GM21528 (cell line): ENCODE results near the gene ADH1B.
A peak's percentile ranks its signal among the peaks of the same experiment; 100 is the strongest.
"Not testable (repeated sequence)": the region's sequence is repeated elsewhere in the genome, so short reads cannot be mapped to it uniquely, and the experiment has no call there.

Experiments
- ATAC-seq: cut with Tn5 transposase; IDR thresholded peaks from one replicate; pipeline ENCODE4 v1.9.1; 2021; ENCODE audit warnings: mild to moderate bottlenecking, moderate library complexity; ENCODE audit not compliant: unreplicated experiment, low FRiP score

The ADH1B gene

DNA sequence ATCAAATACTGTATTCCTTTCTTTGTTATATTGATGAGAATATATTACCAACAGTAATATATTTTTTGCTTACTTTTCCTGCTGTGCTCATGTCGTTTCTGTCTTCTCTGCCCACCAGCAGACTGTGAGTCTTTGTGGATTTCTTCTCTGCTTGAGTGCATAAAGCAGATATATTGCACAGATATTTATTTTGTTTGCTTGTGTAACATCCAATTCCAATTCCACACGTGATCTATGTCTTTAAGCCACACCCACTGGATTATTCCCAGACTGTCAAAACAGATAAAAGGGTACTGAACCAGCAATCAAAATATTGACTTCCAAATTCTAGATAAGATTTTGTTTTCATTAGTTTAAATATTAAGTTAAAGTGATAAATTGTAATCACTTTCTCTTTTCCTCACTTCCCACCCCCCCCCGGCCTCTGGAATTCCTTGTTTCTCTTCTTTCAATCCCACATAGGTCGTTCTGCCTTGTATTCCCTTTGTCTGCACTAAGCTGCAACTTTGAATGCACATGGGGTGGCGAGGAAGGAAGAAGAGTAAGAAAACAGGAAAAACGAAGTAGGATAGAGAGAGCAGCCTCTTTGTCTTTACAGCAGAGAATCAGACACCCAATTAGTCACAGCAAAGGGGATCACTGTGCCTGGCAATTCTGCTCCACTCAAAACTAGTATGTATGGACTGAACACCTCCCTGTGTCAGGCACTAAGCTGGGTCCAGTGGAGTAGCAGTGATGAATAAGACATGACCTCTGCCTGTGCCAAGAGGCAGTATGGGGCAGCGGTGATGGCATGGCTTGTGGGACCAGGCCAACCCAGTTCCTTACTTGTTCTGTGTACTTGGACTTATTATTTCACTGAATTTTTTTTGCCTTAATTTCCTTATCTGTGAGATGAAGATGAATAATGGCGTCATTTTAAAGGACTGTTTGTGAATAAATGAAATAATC lies at the start of gene ADH1B:
Gene ADH1B (minus strand): TSS at position 161 of the 951 bp plus-strand sequence. CDS start 70 bp downstream, at position 91.
- no peak for ATAC-seq

GRCh38 chr4:99367817-99368216 lies 46.6 kb upstream of the ADH1B start:
- not testable (repeated sequence) for ATAC-seq

DNA sequence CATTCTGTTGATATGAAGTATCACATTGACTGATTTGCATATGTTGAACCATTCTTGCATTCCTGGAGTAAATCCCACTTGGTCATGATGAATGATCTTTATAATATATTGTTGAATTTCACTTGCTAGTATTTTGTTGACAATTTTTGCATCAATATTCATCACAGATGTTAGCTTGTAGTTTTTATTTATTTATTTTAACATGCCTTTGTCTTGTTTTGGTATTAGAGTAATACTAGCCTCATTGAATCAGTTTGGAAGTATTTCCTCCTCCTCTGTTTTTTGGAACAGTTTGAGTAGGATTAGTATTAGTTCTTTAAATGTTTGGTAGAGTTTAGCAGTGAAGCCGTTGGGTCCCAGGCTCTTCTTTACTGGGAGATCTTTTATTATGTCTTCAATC lies 45.3 kb upstream of the ADH1B start:
- ATAC-seq = no peak

DNA sequence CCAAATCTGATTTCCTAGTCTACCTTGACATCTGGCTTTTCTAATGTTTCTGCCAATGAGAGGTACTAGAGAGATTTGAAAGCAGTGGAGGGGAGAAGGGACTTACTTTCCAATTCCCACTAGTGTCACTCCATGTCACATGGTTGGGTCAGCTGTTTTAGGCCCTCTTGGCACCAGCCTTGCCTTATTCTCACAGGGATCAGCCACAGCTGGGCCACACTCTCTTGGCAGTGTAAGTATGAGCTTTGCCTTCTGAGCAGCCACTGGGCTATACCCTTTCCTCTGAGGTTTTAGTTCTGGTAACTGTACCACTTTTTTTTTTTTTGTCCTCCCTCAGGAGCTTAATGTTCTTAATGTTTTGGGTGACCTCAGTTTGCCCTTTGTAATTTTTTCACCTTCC lies 41.6 kb upstream of the ADH1B start:
- ATAC-seq = no peak

GRCh38 chr4:99361899-99362275 lies 40.7 kb upstream of the ADH1B start:
- no peak for ATAC-seq

DNA sequence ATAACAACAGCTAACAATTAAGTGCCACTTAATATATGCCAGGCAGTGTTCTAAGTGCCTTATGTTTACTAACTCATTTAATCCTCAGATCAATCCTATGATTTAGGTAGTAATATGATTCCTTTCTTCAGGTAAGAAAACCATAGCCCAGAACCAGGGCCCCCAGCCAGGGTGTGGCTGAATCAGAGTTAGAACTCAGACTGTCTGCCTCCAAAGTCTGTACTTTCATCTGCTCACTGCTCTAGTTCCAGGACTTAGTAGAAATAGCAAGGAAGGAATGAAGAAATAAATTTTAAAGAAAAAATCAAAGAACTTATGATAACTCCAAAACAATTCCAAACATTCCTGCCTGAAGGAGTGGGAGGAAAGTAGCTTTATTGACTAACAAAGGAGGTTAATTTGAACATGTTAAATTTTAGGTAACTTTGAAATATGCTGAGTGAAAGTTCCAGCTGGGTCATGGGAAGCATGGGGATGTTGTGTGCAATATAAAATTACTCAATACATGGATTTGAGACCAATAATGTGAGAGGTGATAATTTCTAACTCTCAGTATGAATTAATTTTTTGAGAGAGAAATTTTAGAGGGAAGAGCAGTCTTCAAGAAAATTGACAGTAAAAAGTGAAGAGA lies 40.2 kb upstream of the ADH1B start:
- no peak for ATAC-seq

GRCh38 chr4:99359480-99360204 lies 38.4 kb upstream of the ADH1B start:
- no peak for ATAC-seq

DNA sequence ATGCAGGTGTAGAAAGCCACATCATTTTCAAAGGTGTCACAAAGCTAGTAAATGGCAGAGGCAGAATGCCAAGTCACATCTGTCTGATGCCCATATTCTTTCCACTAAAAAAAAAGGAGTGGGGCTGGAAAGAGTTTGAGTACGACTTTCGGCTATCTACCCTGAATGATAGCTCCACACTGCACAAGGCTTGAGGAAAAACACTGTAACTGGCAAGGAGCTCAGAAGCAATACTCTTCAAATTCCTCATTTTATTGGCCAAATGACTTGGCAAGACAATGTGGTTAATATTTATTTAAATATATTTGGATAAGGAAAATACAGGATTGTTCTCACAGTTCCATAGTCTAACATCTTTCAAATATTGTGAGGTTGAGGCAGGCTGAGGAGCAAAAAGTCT lies 36.7 kb upstream of the ADH1B start:
- ATAC-seq = no peak

- peak; percentile 89 for ATAC-seq
Measured at GRCh38 chr4:99356992-99357391, 35.8 kb upstream of the ADH1B start.

DNA sequence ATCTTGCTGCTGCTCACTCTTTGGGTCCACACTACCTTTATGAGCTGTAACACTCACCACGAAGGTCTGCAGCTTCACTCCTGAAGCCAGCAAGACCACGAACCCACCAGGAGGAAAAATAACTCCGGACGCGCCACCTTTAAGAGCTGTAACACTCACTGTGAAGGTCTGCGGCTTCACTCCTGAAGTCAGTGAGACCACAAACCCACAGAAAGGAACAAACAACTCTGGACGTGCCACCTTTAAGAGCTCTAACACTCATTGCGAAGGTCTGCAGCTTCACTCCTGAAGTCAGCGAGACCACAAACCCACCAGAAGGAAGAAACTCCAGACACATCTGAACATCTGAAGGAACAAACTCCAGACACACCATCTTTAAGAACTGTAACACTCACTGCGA lies 34.9 kb upstream of the ADH1B start:
- not testable (repeated sequence) for ATAC-seq

DNA sequence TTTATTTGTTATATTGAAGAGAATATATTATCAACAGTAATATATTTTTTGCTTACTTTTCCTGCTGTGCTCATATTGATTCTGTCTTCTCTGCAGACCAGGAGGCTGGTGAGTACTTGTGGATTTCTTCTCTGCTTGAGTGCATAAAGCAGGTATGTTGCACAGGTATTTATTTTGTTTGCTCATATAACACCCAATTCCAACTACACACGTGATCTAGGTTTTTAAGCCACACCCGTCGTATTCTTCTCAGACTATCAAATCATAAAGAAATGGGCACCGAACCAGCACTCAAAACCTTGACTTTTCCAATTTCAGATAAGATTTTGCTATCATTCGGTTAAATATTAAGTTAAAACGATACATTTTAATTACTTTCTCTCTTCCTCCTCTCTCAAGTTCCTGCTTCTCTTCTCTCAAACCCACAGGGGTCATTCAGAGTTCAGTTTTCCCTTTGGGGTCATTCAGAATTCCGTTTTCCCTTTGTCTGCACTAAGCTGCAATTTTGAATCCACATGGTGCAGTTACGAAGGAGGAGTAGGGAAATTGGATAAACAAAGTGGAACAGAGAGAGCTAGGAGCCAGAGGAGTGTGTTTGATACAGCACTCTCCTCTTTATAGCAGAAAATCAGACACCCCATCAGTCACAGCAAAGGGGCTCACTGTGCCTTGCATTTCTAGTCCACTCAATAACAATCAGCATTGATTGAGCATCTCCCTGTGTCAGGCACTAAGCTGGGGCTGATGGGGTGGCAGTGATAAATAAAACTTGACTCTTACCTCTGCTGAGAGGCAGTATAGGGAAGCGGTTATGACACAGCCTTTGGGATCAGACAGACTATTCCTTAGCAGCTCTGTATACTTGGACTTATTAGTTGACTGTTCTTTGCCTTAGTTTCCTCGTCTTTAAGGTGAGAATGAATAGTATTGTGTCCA lies 31.7 kb upstream of the ADH1B start, which contains the start of gene ADH1C:
Gene ADH1C (minus strand): TSS at position 145 of the 936 bp plus-strand sequence. CDS start 71 bp downstream, at position 74.
- no peak for ATAC-seq

- no peak for ATAC-seq
Measured at GRCh38 chr4:99351487-99351886, 30.3 kb upstream of the ADH1B start.

- ATAC-seq = no peak
Measured at GRCh38 chr4:99349338-99349737, 28.1 kb upstream of the ADH1B start.

DNA sequence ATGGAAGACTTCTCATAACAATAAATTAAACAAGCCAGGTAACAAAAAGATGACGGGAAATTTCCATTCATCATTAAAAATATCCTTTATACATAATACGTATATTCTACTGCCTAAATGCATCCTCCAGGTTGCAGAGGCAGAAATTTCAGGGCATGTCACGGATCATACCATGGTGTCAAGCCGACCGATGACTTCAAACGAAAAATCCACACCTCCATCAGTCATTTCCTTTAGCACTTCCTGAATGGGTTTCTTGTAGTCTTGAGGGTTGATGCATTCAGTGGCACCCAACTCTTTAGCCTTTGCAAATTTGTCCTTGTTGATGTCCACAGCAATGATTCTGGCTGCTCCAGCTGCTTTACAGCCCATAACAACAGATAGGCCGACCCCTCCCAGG lies 21.4 kb upstream of the ADH1B start:
- ATAC-seq = not testable (repeated sequence)

DNA sequence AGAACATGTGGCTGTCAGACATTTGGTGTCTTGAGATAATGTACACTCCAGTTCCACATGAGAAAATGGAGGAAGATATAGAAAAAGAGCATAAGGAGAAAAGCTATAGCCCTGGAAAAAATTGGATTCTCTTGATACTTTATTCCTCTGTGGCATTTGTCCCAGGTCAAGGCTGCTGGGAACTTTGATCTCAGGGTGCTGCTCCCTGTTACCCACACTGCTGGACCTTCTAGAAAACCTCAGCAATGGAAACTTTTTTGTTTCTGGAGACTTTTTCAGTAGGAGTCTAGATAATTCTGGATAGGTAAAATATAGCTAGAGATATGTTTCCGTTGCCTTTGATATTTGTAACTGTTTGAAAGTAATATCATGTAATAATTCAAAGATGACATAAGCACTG lies 20.2 kb upstream of the ADH1B start:
- no peak for ATAC-seq

- no peak for ATAC-seq
Measured at GRCh38 chr4:99339172-99339571, 18.0 kb upstream of the ADH1B start.

DNA sequence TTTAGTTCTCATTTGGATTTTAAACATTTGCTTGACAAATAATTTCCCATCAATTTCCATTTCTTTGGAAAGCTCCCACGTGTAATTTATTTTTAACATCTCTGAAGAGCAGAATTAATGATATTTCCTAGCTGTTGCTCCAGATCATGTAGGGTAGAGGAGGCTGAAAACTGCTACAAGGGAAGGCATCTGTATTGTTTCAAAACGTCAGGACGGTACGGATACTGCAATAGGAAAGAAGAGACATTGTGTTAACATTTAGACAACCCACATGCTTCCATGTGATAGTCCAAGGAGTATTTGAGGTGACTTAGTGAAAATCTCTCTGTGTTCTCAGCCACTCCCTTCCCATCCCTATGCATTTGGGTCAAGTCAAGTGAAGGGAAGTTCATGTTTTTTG lies 15.4 kb upstream of the ADH1B start:
- no peak for ATAC-seq

DNA sequence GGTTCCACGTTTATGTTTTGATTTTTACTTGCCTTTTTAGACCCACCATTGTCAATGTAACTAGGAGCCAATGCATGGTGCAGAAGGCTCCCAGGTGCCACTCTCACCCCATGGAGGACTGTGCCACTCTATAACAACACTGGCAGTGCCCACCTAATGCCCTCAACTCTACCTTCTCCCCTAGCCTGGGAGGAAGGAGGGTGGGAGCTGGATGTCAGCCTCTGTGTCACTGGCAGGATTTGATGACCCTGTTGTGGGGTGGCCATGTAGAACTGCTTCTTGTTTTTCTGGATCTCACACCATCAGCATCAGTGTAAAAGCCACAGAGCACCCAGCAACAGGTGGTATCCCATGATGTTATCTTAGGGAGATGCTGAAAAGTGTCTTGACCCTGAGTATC lies 13.7 kb upstream of the ADH1B start:
- no peak for ATAC-seq

- no peak for ATAC-seq
Measured at GRCh38 chr4:99330648-99331047, 9.4 kb upstream of the ADH1B start.

DNA sequence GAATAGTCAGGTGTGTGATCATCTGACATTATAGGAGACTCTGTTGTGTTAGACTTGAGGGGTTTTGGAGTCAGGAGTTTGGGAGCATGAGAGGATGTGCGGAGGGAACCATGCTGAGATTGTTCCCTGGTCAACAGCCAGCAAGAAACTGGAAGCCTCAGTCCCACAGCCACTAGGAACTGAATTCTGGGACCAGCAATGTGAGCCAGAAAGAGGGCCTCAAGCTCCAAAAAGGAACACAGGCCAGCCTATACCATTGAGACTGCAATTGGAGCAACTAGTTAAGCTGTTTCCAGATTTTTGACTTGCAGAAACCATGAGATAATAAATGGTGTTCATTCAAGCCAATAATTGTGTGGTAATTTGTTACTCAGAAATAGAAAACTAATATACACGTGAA lies 8.7 kb upstream of the ADH1B start:
- no peak for ATAC-seq
